H1 (cell line): Measurements from ENCODE around the gene WSCD1. TPM values are rescaled to one million over a fixed set of nuclear protein-coding genes. Genes with fewer than 3 reads are reported as not detected.

Experiments
- MAX ChIP-seq: IDR thresholded peaks from 2 replicates; pipeline ENCODE4 v1.6.1; 2012; ENCODE audit warnings: inconsistent platforms
- POLR2AphosphoS5 ChIP-seq: IDR thresholded peaks from 2 replicates; pipeline ENCODE4 v1.6.1; 2011; ENCODE audit warnings: low read depth, low read length
- TAF1 ChIP-seq: IDR thresholded peaks from 2 replicates; pipeline ENCODE4 v1.6.1; 2011; ENCODE audit warnings: mild to moderate bottlenecking, low read depth, low read length
- polyA plus RNA-seq, 7 experiments: library from polyadenylated mRNA; depleted of rRNA in 3 of 7; stranded (reverse) in 5 of 7; unstranded in 2 of 7; fragments of >200 nt in 5 of 7; fragments of 200-250 nt in 2 of 7; gene quantifications; 1 replicate in 5 of 7; 2 replicates in 1 of 7; 4 replicates in 1 of 7; pipeline versions ENCODE4 v1.2.1 to v1.2.3, GENCODE V29; 2011 to 2013; ENCODE audit warnings: missing spikeins in 2 of 7, mixed read lengths in 2 of 7
- total RNA-seq: library from RNA; stranded (reverse); fragmentation: NEBNext Ultra II Directional; extraction: Animal tissue kit (Norgen Biotek cat#: 25700); gene quantifications from 2 replicates; pipeline ENCODE4 v1.2.1, GENCODE V29; 2021

Gene WSCD1
- total and polyA plus RNA-seq, 2 of the 8 experiments (the other 6 are each of a cell fraction or from before 2014, with no cell fraction given): 21.9 to 39.0 TPM

- TF ChIP-seq MAX (no peak), POLR2AphosphoS5 (no peak), TAF1 (no peak)
These were observed 12.6 kb upstream of the WSCD1 start (continued) for GRCh38 chr17:6057562-6057961.
